Mucosa of descending colon (tissue), 3 donors: Measurements from ENCODE around the gene NDRG2. TPM values are rescaled to one million over a fixed set of nuclear protein-coding genes. Genes with fewer than 3 reads are reported as not detected.

Source experiments
- ATAC-seq: fragments of 200-7000 bp; cut with Tn5 transposase; one replicate; pipeline ENCODE4 v1.9.1; 2020; ENCODE audit warnings: mild to moderate bottlenecking, moderate library complexity
- DNase-seq, 3 donors: peaks; one replicate each; pipeline ENCODE4 v3.0.0-alpha.2; 2020
- H3K36me3 ChIP-seq: fragments of 200-600 bp; one replicate; pipeline ENCODE4 v1.8.0; 2021; ENCODE audit warnings: low read depth, mild to moderate bottlenecking
- H3K4me1 ChIP-seq: fragments of 200-600 bp; one replicate; pipeline ENCODE4 v1.8.0; 2021; ENCODE audit warnings: low read depth, mild to moderate bottlenecking
- H3K4me3 ChIP-seq: fragments of 200-600 bp; one replicate; pipeline ENCODE4 v1.8.0; 2021; ENCODE audit warnings: mild to moderate bottlenecking
- H3K9me3 ChIP-seq: fragments of 200-600 bp; one replicate; pipeline ENCODE4 v1.8.0; 2021; ENCODE audit warnings: mild to moderate bottlenecking
- CTCF ChIP-seq: fragments of 200-600 bp; IDR thresholded peaks from one replicate; pipeline ENCODE4 v1.8.0; 2022; ENCODE audit warnings: antibody characterized with exemption, mild to moderate bottlenecking
- intact Hi-C, 2 donors: fragments of 100-400 bp; cut with DNase I in 1 of 2; cut with micrococcal nuclease in 1 of 2; formaldehyde crosslinking; loops; one replicate each; pipeline versions ENCODE4 v1.11.0 to v1.11.1; 2022; cut with DNase I, micrococcal nuclease
- total RNA-seq, 3 donors: library from RNA; stranded (reverse); fragmentation: NEBNext Ultra II Directional in 2 of 3; extraction: Animal tissue kit (Norgen Biotek cat#: 25700) in 2 of 3; gene quantifications; one replicate each; pipeline versions ENCODE4 v1.2.1 to v1.2.4, GENCODE V29; 2021 to 2023
- donor health status: DM: no; HTN: no; CAD: no; lungs with moderate emphysema.
- donor health status: DM: no; HTN: no; CAD: no.
- donor health status: DM: no; HTN: yes; CAD: no.

NDRG2 gene
- total RNA-seq, 3 donors from 2014 or later, result 156 to 212 (median 188) TPM

- no peaks in the 10 kb centered on the region for H3K9me3 ChIP-seq
- H3K4me1 ChIP-seq, result peaks cover 28% of the 10 kb centered on the region
- ATAC-seq, result no peak
- no peak for TF ChIP-seq CTCF
- intact Hi-C loops, result no loop called here
- H3K36me3 ChIP-seq, result no peaks in the 10 kb centered on the region
- no peak for DNase-seq
- H3K4me3 ChIP-seq, result no peak overlapping the region
Measured at GRCh38 chr14:21054768-21055145, 29.9 kb upstream of the NDRG2 start.

- DNase-seq, result peak in 2 of 3 donors; percentile 46 to 68
- intact Hi-C loops, result no loop called here
Measured at GRCh38 chr14:21054123-21054767, 29.4 kb upstream of the NDRG2 start.

GRCh38 chr14:21053184-21054122 is 28.6 kb upstream of the NDRG2 start:
- ATAC-seq (no peak), DNase-seq (no peak)
- H3K36me3 ChIP-seq, result no peaks in the 10 kb centered on the region
- no peaks in the 10 kb centered on the region for H3K9me3 ChIP-seq
- no peak for TF ChIP-seq CTCF
- no peak overlapping the region for H3K4me3 ChIP-seq
- H3K4me1 ChIP-seq, result peaks cover 28% of the 10 kb centered on the region
- intact Hi-C loops, result no loop called here

More at GRCh38 chr14:21054123-21054767, 29.4 kb upstream of the NDRG2 start:
- Histone ChIP-seq H3K9me3 (no peaks in the 10 kb centered on the region), H3K4me1 (peaks cover 28% of the 10 kb centered on the region), H3K4me3 (no peak overlapping the region), H3K36me3 (no peaks in the 10 kb centered on the region)
- ATAC-seq, result peak; percentile 80
- no peak for TF ChIP-seq CTCF

GRCh38 chr14:21050597-21050996 is 25.7 kb upstream of the NDRG2 start:
- intact Hi-C loops, result no loop called here
- H3K4me3 ChIP-seq, result no peak overlapping the region

GRCh38 chr14:21049271-21049673 is 24.4 kb upstream of the NDRG2 start:
- no peaks in the 10 kb centered on the region for H3K36me3 ChIP-seq
- DNase-seq, result no peak
- no peak for TF ChIP-seq CTCF
- intact Hi-C loops, result no loop called here
- no peak overlapping the region for H3K4me3 ChIP-seq
- H3K9me3 ChIP-seq, result no peaks in the 10 kb centered on the region
- no peak for ATAC-seq
- peaks cover 10% of the 10 kb centered on the region for H3K4me1 ChIP-seq

More at GRCh38 chr14:21050597-21050996, 25.7 kb upstream of the NDRG2 start:
- Histone ChIP-seq H3K36me3 (no peaks in the 10 kb centered on the region), H3K4me1 (peaks cover 19% of the 10 kb centered on the region), H3K9me3 (no peaks in the 10 kb centered on the region)
- TF ChIP-seq CTCF, result no peak
- DNase-seq, result no peak
- ATAC-seq, result no peak
